Effector memory CD4-positive, alpha-beta T cell (primary cell): ENCODE results near the gene C11orf54.
"Not testable (repeated sequence)": the region's sequence is repeated elsewhere in the genome, so short reads cannot be mapped to it uniquely, and the experiment has no call there.

ENCODE experiments used
- DNase-seq, 3 donors: peaks; one replicate each; pipeline ENCODE4 v3.0.0-alpha.2; 2020
- H3K27ac ChIP-seq: 2 replicates; pipeline ENCODE4 v1.7.0; 2013; ENCODE audit warnings: mild to moderate bottlenecking, low read length, moderate library complexity; ENCODE audit not compliant: insufficient read depth, poor library complexity, severe bottlenecking
- H3K27me3 ChIP-seq: replicated peaks from 2 replicates; pipeline ENCODE4 v1.7.0; 2013; ENCODE audit warnings: mild to moderate bottlenecking, low read length; ENCODE audit not compliant: insufficient read depth, control insufficient read depth, poor library complexity, severe bottlenecking
- H3K36me3 ChIP-seq: 2 replicates; pipeline ENCODE4 v1.7.0; 2013; ENCODE audit warnings: mild to moderate bottlenecking, low read length, moderate library complexity; ENCODE audit not compliant: control insufficient read depth, insufficient read depth
- H3K4me1 ChIP-seq: 2 replicates; pipeline ENCODE4 v1.7.0; 2013; ENCODE audit warnings: low read length, mild to moderate bottlenecking; ENCODE audit not compliant: control insufficient read depth, insufficient read depth, poor library complexity, severe bottlenecking
- H3K4me3 ChIP-seq: 2 replicates; pipeline ENCODE4 v1.7.0; 2013; ENCODE audit warnings: low read length, low read depth, mild to moderate bottlenecking; ENCODE audit not compliant: insufficient read depth, poor library complexity, severe bottlenecking
- H3K9me3 ChIP-seq: 2 replicates; pipeline ENCODE4 v1.7.0; 2013; ENCODE audit warnings: mild to moderate bottlenecking, low read length, moderate library complexity; ENCODE audit not compliant: control insufficient read depth

C11orf54 gene

GRCh38 chr11:93761910-93762309 lies 20.4 kb downstream of the C11orf54 start:
- Histone ChIP-seq H3K27me3 (no peaks in the 10 kb centered on the region), H3K9me3 (no peaks in the 10 kb centered on the region), H3K4me3 (no peak overlapping the region), H3K4me1 (no peaks in the 10 kb centered on the region), H3K36me3 (peaks cover 28% of the 10 kb centered on the region), H3K27ac (no peak overlapping the region)
- no peak for DNase-seq

GRCh38 chr11:93765551-93765950 lies 24.1 kb downstream of the C11orf54 start:
- DNase-seq: no peak
- Histone ChIP-seq H3K4me1 (no peaks in the 10 kb centered on the region), H3K9me3 (no peaks in the 10 kb centered on the region), H3K27me3 (no peaks in the 10 kb centered on the region), H3K4me3 (no peak overlapping the region), H3K36me3 (peaks cover 9% of the 10 kb centered on the region), H3K27ac (no peak overlapping the region)

- no peaks in the 10 kb centered on the region for H3K27me3 ChIP-seq
- H3K27ac ChIP-seq: no peak overlapping the region
- no peak overlapping the region for H3K4me3 ChIP-seq
- H3K9me3 ChIP-seq: no peaks in the 10 kb centered on the region
- H3K36me3 ChIP-seq: no peaks in the 10 kb centered on the region
- DNase-seq: no peak
- H3K4me1 ChIP-seq: no peaks in the 10 kb centered on the region
These were observed 25.0 kb downstream of the C11orf54 start for GRCh38 chr11:93766504-93766903.

GRCh38 chr11:93767018-93767417 lies 25.5 kb downstream of the C11orf54 start:
- H3K27ac ChIP-seq: no peak overlapping the region
- H3K4me3 ChIP-seq: no peak overlapping the region
- no peaks in the 10 kb centered on the region for H3K36me3 ChIP-seq
- no peaks in the 10 kb centered on the region for H3K4me1 ChIP-seq
- no peaks in the 10 kb centered on the region for H3K27me3 ChIP-seq
- no peak for DNase-seq
- no peaks in the 10 kb centered on the region for H3K9me3 ChIP-seq

GRCh38 chr11:93770160-93770559 lies 28.7 kb downstream of the C11orf54 start:
- H3K36me3 ChIP-seq: no peaks in the 10 kb centered on the region
- no peaks in the 10 kb centered on the region for H3K9me3 ChIP-seq
- no peaks in the 10 kb centered on the region for H3K4me1 ChIP-seq
- H3K27ac ChIP-seq: no peak overlapping the region
- H3K27me3 ChIP-seq: no peaks in the 10 kb centered on the region
- no peak overlapping the region for H3K4me3 ChIP-seq
- no peak for DNase-seq

GRCh38 chr11:93772123-93772522 lies 30.7 kb downstream of the C11orf54 start:
- H3K27me3 ChIP-seq: no peaks in the 10 kb centered on the region
- no peak overlapping the region for H3K4me3 ChIP-seq
- no peaks in the 10 kb centered on the region for H3K4me1 ChIP-seq
- DNase-seq: no peak
- no peak overlapping the region for H3K27ac ChIP-seq
- H3K36me3 ChIP-seq: no peaks in the 10 kb centered on the region
- no peaks in the 10 kb centered on the region for H3K9me3 ChIP-seq

GRCh38 chr11:93773045-93773477 lies 31.6 kb downstream of the C11orf54 start:
- H3K36me3 ChIP-seq: no peaks in the 10 kb centered on the region
- H3K4me1 ChIP-seq: no peaks in the 10 kb centered on the region
- H3K4me3 ChIP-seq: no peak overlapping the region
- no peaks in the 10 kb centered on the region for H3K27me3 ChIP-seq
- H3K9me3 ChIP-seq: no peaks in the 10 kb centered on the region
- no peak for DNase-seq
- no peak overlapping the region for H3K27ac ChIP-seq

GRCh38 chr11:93773601-93774200 lies 32.2 kb downstream of the C11orf54 start:
- Histone ChIP-seq H3K4me3 (no peak overlapping the region), H3K9me3 (no peaks in the 10 kb centered on the region), H3K27me3 (no peaks in the 10 kb centered on the region), H3K4me1 (no peaks in the 10 kb centered on the region), H3K27ac (no peak overlapping the region), H3K36me3 (no peaks in the 10 kb centered on the region)
- DNase-seq: no peak

- H3K9me3 ChIP-seq, H3K4me1 ChIP-seq, H3K27ac ChIP-seq, DNase-seq, H3K27me3 ChIP-seq, H3K4me3 ChIP-seq, H3K36me3 ChIP-seq: not testable (repeated sequence)
These were observed 33.1 kb downstream of the C11orf54 start for GRCh38 chr11:93774560-93774959.

GRCh38 chr11:93775289-93775688 lies 33.8 kb downstream of the C11orf54 start:
- Histone ChIP-seq H3K9me3 (no peaks in the 10 kb centered on the region), H3K27ac (no peak overlapping the region), H3K27me3 (no peaks in the 10 kb centered on the region), H3K4me1 (no peaks in the 10 kb centered on the region), H3K4me3 (no peak overlapping the region), H3K36me3 (no peaks in the 10 kb centered on the region)
- DNase-seq: no peak
